GM12874 (cell line): Measurements from ENCODE around the gene TJP3.

Experiments
- TF ChIP-seq, protein P1 (sequence below): IDR thresholded peaks from 2 replicates; pipeline ENCODE4 v1.5.1; 2011; ENCODE audit warnings: low read depth, mild to moderate bottlenecking, control low read depth, low read length, moderate library complexity; ENCODE audit not compliant: insufficient read depth

TJP3 gene, protein sequence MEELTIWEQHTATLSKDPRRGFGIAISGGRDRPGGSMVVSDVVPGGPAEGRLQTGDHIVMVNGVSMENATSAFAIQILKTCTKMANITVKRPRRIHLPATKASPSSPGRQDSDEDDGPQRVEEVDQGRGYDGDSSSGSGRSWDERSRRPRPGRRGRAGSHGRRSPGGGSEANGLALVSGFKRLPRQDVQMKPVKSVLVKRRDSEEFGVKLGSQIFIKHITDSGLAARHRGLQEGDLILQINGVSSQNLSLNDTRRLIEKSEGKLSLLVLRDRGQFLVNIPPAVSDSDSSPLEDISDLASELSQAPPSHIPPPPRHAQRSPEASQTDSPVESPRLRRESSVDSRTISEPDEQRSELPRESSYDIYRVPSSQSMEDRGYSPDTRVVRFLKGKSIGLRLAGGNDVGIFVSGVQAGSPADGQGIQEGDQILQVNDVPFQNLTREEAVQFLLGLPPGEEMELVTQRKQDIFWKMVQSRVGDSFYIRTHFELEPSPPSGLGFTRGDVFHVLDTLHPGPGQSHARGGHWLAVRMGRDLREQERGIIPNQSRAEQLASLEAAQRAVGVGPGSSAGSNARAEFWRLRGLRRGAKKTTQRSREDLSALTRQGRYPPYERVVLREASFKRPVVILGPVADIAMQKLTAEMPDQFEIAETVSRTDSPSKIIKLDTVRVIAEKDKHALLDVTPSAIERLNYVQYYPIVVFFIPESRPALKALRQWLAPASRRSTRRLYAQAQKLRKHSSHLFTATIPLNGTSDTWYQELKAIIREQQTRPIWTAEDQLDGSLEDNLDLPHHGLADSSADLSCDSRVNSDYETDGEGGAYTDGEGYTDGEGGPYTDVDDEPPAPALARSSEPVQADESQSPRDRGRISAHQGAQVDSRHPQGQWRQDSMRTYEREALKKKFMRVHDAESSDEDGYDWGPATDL

DNA sequence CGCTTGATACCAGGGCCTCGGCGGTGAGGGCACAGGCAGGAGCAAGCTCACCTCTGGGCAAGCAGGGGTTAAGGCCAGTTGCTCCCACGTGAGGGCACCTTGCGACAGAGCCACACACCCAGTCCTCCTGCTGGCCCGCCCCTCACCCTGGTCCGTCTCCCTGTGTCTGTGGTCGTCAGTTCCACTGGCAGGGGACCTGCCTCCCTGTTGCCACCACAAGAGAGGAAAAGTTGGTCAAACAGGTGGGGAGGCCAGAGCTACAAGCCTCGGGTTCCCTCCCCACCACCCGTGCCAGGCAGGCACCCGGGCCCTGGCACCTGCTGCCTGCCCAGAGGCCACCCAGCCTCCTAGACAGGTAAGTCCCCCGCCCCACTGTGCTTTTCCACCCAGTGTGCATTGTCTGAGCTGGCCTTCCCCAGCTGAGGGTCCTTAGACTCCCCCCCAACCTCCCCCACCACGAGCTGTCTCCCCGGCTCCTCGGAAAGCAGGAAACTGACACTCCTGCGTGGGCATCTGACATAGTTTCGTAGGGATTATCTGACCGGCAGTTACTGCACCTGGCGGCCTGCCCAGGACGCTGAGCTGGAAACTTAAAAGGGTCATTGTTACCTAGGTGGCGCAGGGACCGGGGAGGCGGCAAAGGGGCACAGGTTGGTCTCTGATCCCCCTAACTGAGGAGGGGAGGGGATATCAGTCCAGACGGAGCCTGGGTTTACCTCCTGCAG lies at the start of gene TJP3:
Gene TJP3, plus strand, starts transcription at position 178 of the 725 bp plus-strand sequence. CDS start 20,049 bp downstream, outside the sequence.
- TF ChIP-seq, protein P1, sequence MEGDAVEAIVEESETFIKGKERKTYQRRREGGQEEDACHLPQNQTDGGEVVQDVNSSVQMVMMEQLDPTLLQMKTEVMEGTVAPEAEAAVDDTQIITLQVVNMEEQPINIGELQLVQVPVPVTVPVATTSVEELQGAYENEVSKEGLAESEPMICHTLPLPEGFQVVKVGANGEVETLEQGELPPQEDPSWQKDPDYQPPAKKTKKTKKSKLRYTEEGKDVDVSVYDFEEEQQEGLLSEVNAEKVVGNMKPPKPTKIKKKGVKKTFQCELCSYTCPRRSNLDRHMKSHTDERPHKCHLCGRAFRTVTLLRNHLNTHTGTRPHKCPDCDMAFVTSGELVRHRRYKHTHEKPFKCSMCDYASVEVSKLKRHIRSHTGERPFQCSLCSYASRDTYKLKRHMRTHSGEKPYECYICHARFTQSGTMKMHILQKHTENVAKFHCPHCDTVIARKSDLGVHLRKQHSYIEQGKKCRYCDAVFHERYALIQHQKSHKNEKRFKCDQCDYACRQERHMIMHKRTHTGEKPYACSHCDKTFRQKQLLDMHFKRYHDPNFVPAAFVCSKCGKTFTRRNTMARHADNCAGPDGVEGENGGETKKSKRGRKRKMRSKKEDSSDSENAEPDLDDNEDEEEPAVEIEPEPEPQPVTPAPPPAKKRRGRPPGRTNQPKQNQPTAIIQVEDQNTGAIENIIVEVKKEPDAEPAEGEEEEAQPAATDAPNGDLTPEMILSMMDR = no peak

DNA sequence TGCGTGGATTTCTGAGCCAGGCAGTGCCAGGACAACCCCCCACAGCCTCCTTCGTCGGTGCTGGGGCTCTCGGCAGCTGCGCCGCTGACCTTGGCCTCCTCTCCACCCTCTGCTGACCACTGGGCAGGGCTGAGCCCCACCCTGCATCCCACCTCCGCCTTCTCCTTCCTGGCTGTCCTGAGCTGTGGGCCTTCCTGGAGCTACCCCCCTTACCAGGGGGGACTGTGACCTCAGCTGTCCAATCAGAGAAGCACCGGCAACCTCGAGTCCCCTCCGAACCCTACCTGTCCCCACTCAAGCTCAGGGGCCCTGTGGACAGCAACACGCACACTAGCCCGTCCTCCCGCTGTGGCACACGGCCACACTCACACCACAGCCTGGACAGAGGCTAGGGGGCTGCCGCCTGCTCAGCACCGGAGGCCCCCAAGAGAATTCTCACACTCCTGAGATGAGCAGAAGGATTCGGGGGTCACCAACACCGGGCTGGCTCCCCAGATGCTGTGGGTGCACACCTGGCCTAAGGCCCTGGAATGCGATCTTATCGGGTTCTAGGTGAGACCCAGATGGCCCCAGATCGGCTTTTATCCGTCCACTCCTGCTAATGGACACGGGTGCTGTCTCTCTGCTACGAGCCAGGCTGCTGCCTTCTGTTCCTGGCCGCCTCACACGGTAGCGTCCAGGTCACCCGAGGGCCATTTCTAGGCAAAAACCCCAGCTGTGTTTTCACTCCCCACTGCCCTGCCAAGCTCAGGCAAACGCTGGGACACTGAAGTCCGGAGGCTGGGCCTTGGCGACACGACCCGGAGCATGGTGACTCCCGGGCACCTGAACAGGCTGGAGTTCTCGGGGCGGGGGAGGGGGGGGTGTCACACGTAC lies 49.1 kb upstream of the TJP3 start:
- TF ChIP-seq, protein P1 = no peak

DNA sequence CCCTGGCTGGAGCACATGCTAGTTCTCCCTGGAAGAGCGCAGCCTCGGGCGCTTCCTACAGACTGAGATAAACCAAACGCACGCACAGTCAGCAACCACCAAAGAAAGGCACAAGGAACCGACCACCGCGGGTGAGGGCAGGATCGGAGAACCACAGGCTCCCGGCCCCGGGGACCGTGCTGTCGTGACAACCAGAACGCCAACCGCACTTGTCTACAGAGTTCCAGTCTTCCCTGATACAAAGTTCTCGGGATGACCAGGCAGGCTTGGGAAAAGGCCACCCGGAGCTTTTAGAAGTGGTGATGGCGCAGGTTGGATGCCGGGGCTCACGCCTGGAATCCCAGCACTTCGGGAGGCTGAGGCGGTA lies 48.5 kb upstream of the TJP3 start:
- TF ChIP-seq, protein P1 = no peak

DNA sequence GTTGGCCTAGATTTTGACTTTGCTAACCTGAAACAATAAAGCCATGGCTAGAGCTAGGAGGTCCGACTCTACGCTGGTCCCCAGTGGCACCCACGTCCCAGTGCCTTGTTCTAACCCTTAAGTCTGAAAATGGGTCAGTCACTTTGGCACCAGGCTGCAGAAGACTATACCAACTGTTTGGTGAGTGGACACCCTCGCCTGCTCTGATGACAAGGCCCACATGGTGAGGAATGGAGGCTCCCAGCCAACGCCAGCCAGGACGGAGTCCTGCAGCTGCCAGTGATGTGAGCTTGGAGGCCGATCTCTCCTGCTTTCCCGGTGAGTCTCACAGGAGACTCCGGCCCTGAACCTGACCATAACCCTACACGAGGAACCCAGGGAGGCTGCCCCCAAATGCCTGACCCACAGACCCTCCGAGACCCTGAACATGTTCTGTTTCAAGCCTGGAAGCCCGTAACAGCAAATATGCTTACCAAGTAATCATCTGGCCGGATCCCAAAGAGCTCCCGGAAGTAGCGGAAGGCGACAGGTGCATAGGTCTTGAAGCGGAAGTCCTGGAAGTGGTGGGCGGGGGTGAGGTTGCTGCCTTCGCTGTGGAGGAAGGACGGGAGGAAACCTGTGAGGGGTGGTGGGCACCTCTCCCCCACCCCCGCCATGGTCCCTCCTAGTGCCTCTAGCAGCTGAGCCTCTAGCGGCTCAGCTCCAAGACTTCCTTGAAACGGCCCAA lies 47.5 kb upstream of the TJP3 start:
- TF ChIP-seq, protein P1 = no peak

DNA sequence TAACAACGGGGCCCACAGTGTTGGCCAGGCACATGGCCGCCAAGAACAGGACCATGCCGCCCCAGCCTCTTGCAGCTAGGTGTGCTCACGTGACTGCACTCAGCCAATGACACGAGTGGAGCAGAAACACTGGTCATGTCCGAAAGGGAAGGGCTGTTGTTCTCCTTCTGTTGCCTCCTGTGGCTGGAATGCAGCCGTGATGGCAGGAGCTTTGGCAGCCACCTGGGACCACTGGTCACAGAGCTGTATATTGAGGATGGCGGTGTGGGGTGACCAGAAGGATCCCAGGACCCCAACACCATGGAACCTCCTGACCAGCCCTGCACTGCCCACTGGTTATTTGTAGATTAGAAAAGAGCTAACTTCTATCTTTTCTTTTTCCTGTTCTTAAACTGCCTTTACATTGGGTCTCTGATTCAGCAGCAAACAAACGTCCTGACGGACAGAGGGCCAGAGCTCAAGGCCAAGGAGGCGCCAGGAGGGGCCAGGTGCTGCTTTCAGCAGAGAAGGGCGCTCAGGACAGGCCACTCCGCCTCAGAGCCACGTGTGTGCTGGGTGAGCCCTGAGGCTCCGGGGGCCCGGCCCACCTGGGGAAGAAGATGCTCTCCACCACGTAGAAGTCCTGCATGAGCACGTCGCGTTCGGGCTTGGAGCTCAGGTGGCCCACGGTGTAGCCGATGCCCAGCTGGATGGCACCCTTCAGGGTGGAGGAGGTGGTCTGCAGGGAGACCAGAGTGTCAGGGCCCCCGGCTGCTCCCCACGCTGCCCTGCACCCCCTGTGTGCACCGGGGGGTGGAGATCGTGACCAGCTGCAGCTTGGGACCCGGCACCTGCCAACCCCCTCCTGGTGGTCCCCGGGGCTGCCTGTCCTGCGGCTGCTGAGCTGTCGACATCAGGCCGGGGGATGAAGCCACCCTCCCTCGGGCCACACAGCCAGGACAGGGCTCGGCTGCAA lies 46.6 kb upstream of the TJP3 start:
- TF ChIP-seq, protein P1 = no peak
